Endodermal cell (in vitro differentiated cells): Measurements from ENCODE around the gene GALNT5. TPM values are rescaled to one million over a fixed set of nuclear protein-coding genes. Genes with fewer than 3 reads are reported as not detected.

Source experiments
- DNase-seq: peaks from one replicate; pipeline ENCODE4 v3.0.0-alpha.2; 2017
- H3K27ac ChIP-seq: 2 replicates; pipeline ENCODE4 v1.5.1; 2013; ENCODE audit warnings: mild to moderate bottlenecking, low read depth, low read length, moderate library complexity
- H3K27me3 ChIP-seq: 2 replicates; pipeline ENCODE4 v1.6.1; 2013; ENCODE audit warnings: mild to moderate bottlenecking, low read length, moderate library complexity; ENCODE audit not compliant: insufficient read depth, control insufficient read depth, poor library complexity, severe bottlenecking
- H3K36me3 ChIP-seq: 2 replicates; pipeline ENCODE4 v1.7.0; 2013; ENCODE audit warnings: mild to moderate bottlenecking, low read length, moderate library complexity; ENCODE audit not compliant: control insufficient read depth, insufficient read depth
- H3K4me1 ChIP-seq: one replicate; pipeline ENCODE4 v1.7.0; 2013; ENCODE audit warnings: low read length; ENCODE audit not compliant: control insufficient read depth, insufficient read depth
- H3K4me3 ChIP-seq: 2 replicates; pipeline ENCODE4 v1.5.1; 2013; ENCODE audit warnings: mild to moderate bottlenecking, low read length, moderate library complexity
- H3K9ac ChIP-seq: 2 replicates; pipeline ENCODE4 v1.6.1; 2013; ENCODE audit warnings: mild to moderate bottlenecking, low read length, moderate library complexity; ENCODE audit not compliant: poor library complexity, severe bottlenecking; ENCODE audit errors: extremely low read depth
- H3K9me3 ChIP-seq: 2 replicates; pipeline ENCODE4 v1.6.1; 2013; ENCODE audit warnings: mild to moderate bottlenecking, low read length, moderate library complexity; ENCODE audit not compliant: control insufficient read depth
- H3K27ac Mint-ChIP-seq: 2 replicates; pipeline ENCODE4 v1.8.0; 2020; ENCODE audit warnings: mixed read lengths
- H3K27me3 Mint-ChIP-seq: 2 replicates; pipeline ENCODE4 v1.8.0; 2021; ENCODE audit warnings: mild to moderate bottlenecking, mixed read lengths; ENCODE audit not compliant: insufficient read depth
- H3K36me3 Mint-ChIP-seq: 2 replicates; pipeline ENCODE4 v1.8.0; 2020; ENCODE audit warnings: low read depth, mixed read lengths
- H3K4me1 Mint-ChIP-seq: 2 replicates; pipeline ENCODE4 v1.8.0; 2020; ENCODE audit warnings: mixed read lengths
- H3K4me3 Mint-ChIP-seq: 2 replicates; pipeline ENCODE4 v1.8.0; 2020; ENCODE audit warnings: mild to moderate bottlenecking, moderate library complexity, mixed read lengths
- H3K9me3 Mint-ChIP-seq: 2 replicates; pipeline ENCODE4 v1.8.0; 2020; ENCODE audit warnings: mild to moderate bottlenecking, mixed read lengths
- WGBS, 2 experiments: methylation state at CpG; one replicate each; pipeline versions ENCODE4 v1.1.5 to v1.1.7; 2013; ENCODE audit warnings: missing lambda C conversion rate in 2 of 2, mixed read lengths in 1 of 2; ENCODE audit not compliant: insufficient coverage in 1 of 2, insufficient read length in 1 of 2; 5-methylcytosine and 5-hydroxymethylcytosine counted together
- long read RNA-seq, 4 experiments: library from polyadenylated mRNA in 2 of 4; library from RNA in 1 of 4; library from capped mRNA in 1 of 4; stranded (forward) in 3 of 4; unstranded in 1 of 4; transcript quantifications; one replicate each; pipeline ENCODE4 v2.0.0, GENCODE V29; 2020 to 2021; ENCODE audit warnings: inconsistent platforms in 1 of 4
- polyA plus RNA-seq, 2 experiments: library from polyadenylated mRNA; stranded (reverse); fragments of 50-300 nt; gene quantifications; one replicate each; pipeline ENCODE4 v1.2.3, GENCODE V29; 2013
- total RNA-seq, 2 donors: library from RNA; stranded (reverse); fragmentation: NEBNext Ultra II Directional in 1 of 2; extraction: Animal tissue kit (Norgen Biotek cat#: 25700) in 1 of 2; gene quantifications; 2 replicates in 1 of 2; 3 replicates in 1 of 2; pipeline ENCODE4 v1.2.1, GENCODE V29; 2021
- TF ChIP-seq, protein P1 (sequence below): fragments of 200-600 bp; sonication (generic); conservative IDR thresholded peaks from 2 replicates; pipeline ENCODE4 v1.5.0; 2021; ENCODE audit warnings: antibody characterized with exemption, mild to moderate bottlenecking

GALNT5 gene, protein sequence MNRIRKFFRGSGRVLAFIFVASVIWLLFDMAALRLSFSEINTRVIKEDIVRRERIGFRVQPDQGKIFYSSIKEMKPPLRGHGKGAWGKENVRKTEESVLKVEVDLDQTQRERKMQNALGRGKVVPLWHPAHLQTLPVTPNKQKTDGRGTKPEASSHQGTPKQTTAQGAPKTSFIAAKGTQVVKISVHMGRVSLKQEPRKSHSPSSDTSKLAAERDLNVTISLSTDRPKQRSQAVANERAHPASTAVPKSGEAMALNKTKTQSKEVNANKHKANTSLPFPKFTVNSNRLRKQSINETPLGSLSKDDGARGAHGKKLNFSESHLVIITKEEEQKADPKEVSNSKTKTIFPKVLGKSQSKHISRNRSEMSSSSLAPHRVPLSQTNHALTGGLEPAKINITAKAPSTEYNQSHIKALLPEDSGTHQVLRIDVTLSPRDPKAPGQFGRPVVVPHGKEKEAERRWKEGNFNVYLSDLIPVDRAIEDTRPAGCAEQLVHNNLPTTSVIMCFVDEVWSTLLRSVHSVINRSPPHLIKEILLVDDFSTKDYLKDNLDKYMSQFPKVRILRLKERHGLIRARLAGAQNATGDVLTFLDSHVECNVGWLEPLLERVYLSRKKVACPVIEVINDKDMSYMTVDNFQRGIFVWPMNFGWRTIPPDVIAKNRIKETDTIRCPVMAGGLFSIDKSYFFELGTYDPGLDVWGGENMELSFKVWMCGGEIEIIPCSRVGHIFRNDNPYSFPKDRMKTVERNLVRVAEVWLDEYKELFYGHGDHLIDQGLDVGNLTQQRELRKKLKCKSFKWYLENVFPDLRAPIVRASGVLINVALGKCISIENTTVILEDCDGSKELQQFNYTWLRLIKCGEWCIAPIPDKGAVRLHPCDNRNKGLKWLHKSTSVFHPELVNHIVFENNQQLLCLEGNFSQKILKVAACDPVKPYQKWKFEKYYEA
- total RNA-seq: under 1 TPM in 1 of 2 donors, not detected in 1; 0.11 TPM
- polyA plus RNA-seq (2013, experiment 1 of 2): 0.78 TPM
- polyA plus RNA-seq (2013, experiment 2 of 2): 0.21 TPM
- long read RNA-seq, experiment 1: 0 reads
- long read RNA-seq, experiment 2: 0 reads
- long read RNA-seq, experiment 3: 0 reads
- long read RNA-seq, experiment 4: 0 reads

DNA sequence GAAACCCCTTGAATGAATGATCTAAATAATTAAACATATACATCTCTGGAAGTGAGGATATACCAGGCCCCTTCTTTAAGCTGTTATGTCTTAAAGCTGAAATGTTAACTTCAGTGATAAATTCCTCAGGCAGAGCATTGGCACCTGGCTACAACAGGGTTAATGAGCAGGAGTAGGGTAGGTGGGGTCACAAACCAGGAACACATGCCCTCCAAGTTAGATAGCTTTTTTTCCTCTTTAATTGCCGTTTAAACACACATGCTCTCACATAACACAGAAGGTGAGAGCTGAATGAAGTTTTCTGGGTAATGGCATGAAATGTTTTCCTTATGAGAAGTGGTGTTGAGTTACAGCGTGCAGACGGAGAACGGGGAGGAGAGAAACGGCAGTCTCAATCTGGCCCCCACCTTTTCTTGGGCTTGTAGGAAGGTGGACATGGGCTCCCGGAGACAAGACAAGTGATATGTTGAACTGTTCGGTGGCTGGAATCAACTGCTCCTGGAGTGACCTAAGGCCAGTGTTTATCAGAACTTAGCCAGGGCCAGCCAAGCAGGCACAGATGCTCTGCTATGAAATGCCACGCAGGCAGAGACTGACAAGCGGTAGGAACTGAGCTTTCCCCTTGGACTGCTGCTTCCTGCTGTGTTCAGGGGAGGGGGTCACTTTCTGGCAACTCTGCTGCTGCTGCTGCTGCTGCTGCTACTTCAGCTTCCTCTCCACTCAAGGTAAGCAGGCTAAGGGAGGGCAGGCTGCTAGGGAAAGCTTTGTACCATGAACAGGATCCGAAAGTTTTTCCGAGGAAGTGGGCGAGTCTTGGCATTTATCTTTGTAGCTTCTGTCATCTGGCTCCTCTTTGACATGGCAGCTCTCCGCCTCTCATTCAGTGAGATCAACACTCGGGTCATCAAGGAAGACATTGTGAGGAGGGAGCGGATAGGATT lies at the start of gene GALNT5:
TSS of gene GALNT5 (plus strand) at position 394 of the 941 bp plus-strand sequence. CDS start at position 772, 378 bp downstream.
- Histone ChIP-seq H3K4me1 (peaks cover 9% of the 10 kb centered on the region), H3K9ac (no peak within 1 kb of the TSS), H3K36me3 (no peaks in the 10 kb centered on the region), H3K27ac (no peak within 1 kb of the TSS), H3K9me3 (no peaks in the 10 kb centered on the region), H3K27me3 (no peaks in the 10 kb centered on the region), H3K4me3 (peak within 1 kb of the TSS; percentile 81)
- Mint-ChIP-seq H3K36me3 (no peaks in the 10 kb centered on the region), H3K27me3 (no peaks in the 10 kb centered on the region), H3K9me3 (no peaks in the 10 kb centered on the region), H3K4me1 (peaks cover 23% of the 10 kb centered on the region), H3K4me3 (peak within 1 kb of the TSS; percentile 52), H3K27ac (no peak within 1 kb of the TSS)
- peak; percentile 73 for DNase-seq
- 27 to 47% methylated on average over 9 to 14 of the region's 15 CpGs for WGBS, 2 experiments
- TF ChIP-seq, protein P1, sequence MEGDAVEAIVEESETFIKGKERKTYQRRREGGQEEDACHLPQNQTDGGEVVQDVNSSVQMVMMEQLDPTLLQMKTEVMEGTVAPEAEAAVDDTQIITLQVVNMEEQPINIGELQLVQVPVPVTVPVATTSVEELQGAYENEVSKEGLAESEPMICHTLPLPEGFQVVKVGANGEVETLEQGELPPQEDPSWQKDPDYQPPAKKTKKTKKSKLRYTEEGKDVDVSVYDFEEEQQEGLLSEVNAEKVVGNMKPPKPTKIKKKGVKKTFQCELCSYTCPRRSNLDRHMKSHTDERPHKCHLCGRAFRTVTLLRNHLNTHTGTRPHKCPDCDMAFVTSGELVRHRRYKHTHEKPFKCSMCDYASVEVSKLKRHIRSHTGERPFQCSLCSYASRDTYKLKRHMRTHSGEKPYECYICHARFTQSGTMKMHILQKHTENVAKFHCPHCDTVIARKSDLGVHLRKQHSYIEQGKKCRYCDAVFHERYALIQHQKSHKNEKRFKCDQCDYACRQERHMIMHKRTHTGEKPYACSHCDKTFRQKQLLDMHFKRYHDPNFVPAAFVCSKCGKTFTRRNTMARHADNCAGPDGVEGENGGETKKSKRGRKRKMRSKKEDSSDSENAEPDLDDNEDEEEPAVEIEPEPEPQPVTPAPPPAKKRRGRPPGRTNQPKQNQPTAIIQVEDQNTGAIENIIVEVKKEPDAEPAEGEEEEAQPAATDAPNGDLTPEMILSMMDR: no peak

- H3K9me3 ChIP-seq: no peaks in the 10 kb centered on the region
- no peak overlapping the region for H3K4me3 Mint-ChIP-seq
- H3K9ac ChIP-seq: no peak overlapping the region
- no peak overlapping the region for H3K4me3 ChIP-seq
- no peak overlapping the region for H3K27ac ChIP-seq
- no peak overlapping the region for H3K27ac Mint-ChIP-seq
- no peaks in the 10 kb centered on the region for H3K9me3 Mint-ChIP-seq
- H3K36me3 Mint-ChIP-seq: no peaks in the 10 kb centered on the region
- TF ChIP-seq, protein P1: no peak
- no peaks in the 10 kb centered on the region for H3K4me1 Mint-ChIP-seq
- no peaks in the 10 kb centered on the region for H3K4me1 ChIP-seq
- H3K27me3 Mint-ChIP-seq: no peaks in the 10 kb centered on the region
- no peaks in the 10 kb centered on the region for H3K27me3 ChIP-seq
- H3K36me3 ChIP-seq: no peaks in the 10 kb centered on the region
- no peak for DNase-seq
Observed at GRCh38 chr2:157216286-157216965, 41.1 kb upstream of the GALNT5 start.
